IMR-90 (cell line): ENCODE results near the gene ERC2. TPM values are rescaled to one million over a fixed set of nuclear protein-coding genes. Genes with fewer than 3 reads are reported as not detected.

Experiments used
- ATAC-seq: fragments of 200-7000 bp; cut with Tn5 transposase; 2 replicates; pipeline ENCODE4 v1.9.1; 2020; ENCODE audit warnings: low read depth, mild to moderate bottlenecking, moderate library complexity
- BruUV-seq: library from RNA; stranded (reverse); fragments of 400-500 nt; replicated peaks from 2 replicates; lab custom pipeline; 2021; lab: Mats Ljungman, UMichigan
- CTCF ChIA-PET: fragments of 300-600 bp; formaldehyde crosslinking; extraction: SDS; loops from one replicate; lab custom pipeline; 2021; ENCODE audit warnings: antibody characterized with exemption; lab: Yijun Ruan, JAX
- POLR2A ChIA-PET: fragments of 300-600 bp; sonication (Branson Sonifier 250); formaldehyde crosslinking; loops from one replicate; lab custom pipeline; 2022; ENCODE audit warnings: antibody characterized with exemption; ENCODE audit not compliant: unreplicated experiment; lab: Charles Lee
- DNase-seq: peaks from one replicate; pipeline ENCODE4 v3.0.0; 2013
- H2AFZ ChIP-seq: replicated peaks from 2 replicates; pipeline ENCODE3; 2013; ENCODE audit warnings: low read length, mild to moderate bottlenecking; ENCODE audit not compliant: poor library complexity
- H2AK5ac ChIP-seq: 2 replicates; pipeline ENCODE4 v1.6.1; 2013; ENCODE audit warnings: low read depth, low read length, inconsistent platforms
- H2AK9ac ChIP-seq: replicated peaks from 2 replicates; pipeline ENCODE3; 2013; ENCODE audit warnings: mild to moderate bottlenecking, low read depth, low read length, moderate library complexity; ENCODE audit not compliant: poor library complexity
- H2BK120ac ChIP-seq: 2 replicates; pipeline ENCODE4 v1.6.1; 2013; ENCODE audit warnings: low read depth, low read length, inconsistent platforms
- H2BK15ac ChIP-seq: 3 replicates; pipeline ENCODE4 v1.6.1; 2013; ENCODE audit warnings: low read depth, low read length, inconsistent platforms
- H2BK20ac ChIP-seq: 2 replicates; pipeline ENCODE4 v1.6.1; 2013; ENCODE audit warnings: low read depth, mild to moderate bottlenecking, inconsistent platforms, low read length, moderate library complexity
- H2BK5ac ChIP-seq: 2 replicates; pipeline ENCODE4 v1.6.1; 2013; ENCODE audit warnings: mild to moderate bottlenecking, low read depth, low read length, inconsistent platforms; ENCODE audit not compliant: poor library complexity, severe bottlenecking
- H3K14ac ChIP-seq: replicated peaks from 2 replicates; pipeline ENCODE4 v1.6.1; 2013; ENCODE audit warnings: low read depth, low read length, inconsistent platforms
- H3K18ac ChIP-seq: 2 replicates; pipeline ENCODE4 v1.6.1; 2013; ENCODE audit warnings: low read depth, low read length, control low read depth
- H3K23ac ChIP-seq: 2 replicates; pipeline ENCODE4 v1.6.1; 2013; ENCODE audit warnings: low read depth, low read length, inconsistent platforms
- H3K27ac ChIP-seq: 2 replicates; pipeline ENCODE4 v1.5.1; 2013; ENCODE audit warnings: mild to moderate bottlenecking, control low read depth, low read length; ENCODE audit not compliant: insufficient read depth
- H3K27me3 ChIP-seq: 2 replicates; pipeline ENCODE4 v1.6.1; 2013; ENCODE audit warnings: low read length; ENCODE audit not compliant: control insufficient read depth, insufficient read depth
- H3K36me3 ChIP-seq: 2 replicates; pipeline ENCODE4 v1.6.1; 2013; ENCODE audit warnings: low read length, mixed read lengths; ENCODE audit not compliant: control insufficient read depth, insufficient read depth
- H3K4ac ChIP-seq: 2 replicates; pipeline ENCODE4 v1.6.1; 2013; ENCODE audit warnings: low read depth, low read length, inconsistent platforms
- H3K4me1 ChIP-seq: 2 replicates; pipeline ENCODE4 v1.6.1; 2013; ENCODE audit warnings: low read length, mixed read lengths; ENCODE audit not compliant: control insufficient read depth, insufficient read depth
- H3K4me2 ChIP-seq: 2 replicates; pipeline ENCODE4 v1.6.1; 2013; ENCODE audit warnings: low read depth, mild to moderate bottlenecking, control low read depth, low read length, moderate library complexity
- H3K4me3 ChIP-seq: 2 replicates; pipeline ENCODE4 v1.5.1; 2013; ENCODE audit warnings: low read depth, mild to moderate bottlenecking, control low read depth, low read length, moderate library complexity; ENCODE audit not compliant: insufficient read depth
- H3K56ac ChIP-seq: 2 replicates; pipeline ENCODE4 v1.6.1; 2013; ENCODE audit warnings: low read length, inconsistent platforms; ENCODE audit not compliant: insufficient read depth; ENCODE audit errors: extremely low read depth
- H3K79me1 ChIP-seq, 2 experiments: 2 replicates each; pipeline ENCODE4 v1.6.1; 2013; ENCODE audit warnings: low read length in 2 of 2, inconsistent platforms in 1 of 2, low read depth in 1 of 2
- H3K9ac ChIP-seq: 2 replicates; pipeline ENCODE4 v1.6.1; 2013; ENCODE audit warnings: low read depth, low read length, control low read depth
- H3K9me1 ChIP-seq: 2 replicates; pipeline ENCODE4 v1.6.1; 2013; ENCODE audit warnings: low read length, inconsistent platforms; ENCODE audit not compliant: insufficient read depth
- H3K9me3 ChIP-seq: 2 replicates; pipeline ENCODE4 v1.6.1; 2013; ENCODE audit warnings: low read length; ENCODE audit not compliant: control insufficient read depth, insufficient read depth
- H4K20me1 ChIP-seq: 2 replicates; pipeline ENCODE4 v1.6.1; 2013; ENCODE audit warnings: low read length, inconsistent platforms; ENCODE audit not compliant: insufficient read depth
- H4K5ac ChIP-seq: 2 replicates; pipeline ENCODE4 v1.6.1; 2013; ENCODE audit warnings: mild to moderate bottlenecking, low read depth, low read length, control low read depth
- H4K8ac ChIP-seq, 2 experiments: 2 replicates each; pipeline ENCODE4 v1.6.1; 2013; ENCODE audit warnings: low read depth in 2 of 2, low read length in 2 of 2, control low read depth in 1 of 2, inconsistent platforms in 1 of 2
- H4K91ac ChIP-seq: 2 replicates; pipeline ENCODE4 v1.6.1; 2013; ENCODE audit warnings: low read depth, low read length, inconsistent platforms; ENCODE audit not compliant: insufficient read depth
- CEBPB ChIP-seq: IDR thresholded peaks from 2 replicates; pipeline ENCODE4 v1.6.1; 2012; ENCODE audit warnings: low read depth, low read length, improper control_type of control experiment
- RFX5 ChIP-seq: IDR thresholded peaks from 2 replicates; pipeline ENCODE4 v1.8.0; 2012; ENCODE audit warnings: low read depth, mild to moderate bottlenecking, low read length, moderate library complexity
- WGBS, 2 experiments: methylation state at CpG; one replicate each; pipeline versions ENCODE4 v1.1.5 to v1.1.7; 2013; ENCODE audit warnings: missing lambda C conversion rate in 2 of 2; ENCODE audit not compliant: insufficient read length in 1 of 2; ENCODE audit errors: extremely low coverage in 2 of 2; 5-methylcytosine and 5-hydroxymethylcytosine counted together
- dilution Hi-C: fragments of 300-500 bp; cut with HindIII; formaldehyde crosslinking; loops from one replicate; pipeline ENCODE4 v1.14.3; 2018; ENCODE audit warnings: low sequenced_read_pairs; ENCODE audit not compliant: unreplicated experiment
- in situ Hi-C: fragments of 300-500 bp; cut with MboI; formaldehyde crosslinking; loops from 3 replicates; pipeline ENCODE4 v1.14.3; 2019; ENCODE audit warnings: low sequenced_read_pairs, inconsistent platforms, mixed read lengths
- intact Hi-C: fragments of 100-400 bp; cut with micrococcal nuclease; formaldehyde crosslinking; loops from 2 replicates; pipeline ENCODE4 v1.10.0; 2022
- polyA plus RNA-seq, 3 experiments: library from polyadenylated mRNA; depleted of rRNA; stranded (reverse); fragments of >200 nt; gene quantifications; 2 replicates each; pipeline ENCODE4 v1.2.3, GENCODE V29; 2012; ENCODE audit warnings: low replicate concordance in 1 of 3
- total RNA-seq: library from RNA; depleted of rRNA; stranded (reverse); fragments of >200 nt; gene quantifications from 2 replicates; pipeline ENCODE4 v1.2.3, GENCODE V29; 2012

Gene ERC2
- total and polyA plus RNA-seq, 2 of the 4 experiments (the other 2 are of a cell fraction): 0.17 to 0.18 TPM

GRCh38 chr3:55910543-55910942 is 557.7 kb downstream of the ERC2 start:
- Histone ChIP-seq H3K23ac (no peak overlapping the region), H3K4me3 (no peak overlapping the region), H3K4me2 (no peak overlapping the region), H2BK5ac (no peak overlapping the region), H3K9me1 (no peaks in the 10 kb centered on the region), H3K4me1 (no peaks in the 10 kb centered on the region), H2BK20ac (no peak overlapping the region), H2BK120ac (no peak overlapping the region), H3K56ac (no peak overlapping the region), H4K20me1 (no peaks in the 10 kb centered on the region), H2AK9ac (no peak overlapping the region), H3K4ac (no peak overlapping the region), H3K14ac (no peak overlapping the region), H3K27ac (no peak overlapping the region), H4K5ac (no peak overlapping the region), H3K9ac (no peak overlapping the region), H3K18ac (no peak overlapping the region), H3K79me1 (no peaks in the 10 kb centered on the region), H3K9me3 (no peaks in the 10 kb centered on the region), H2AFZ (no peak overlapping the region), H3K27me3 (peaks cover 3% of the 10 kb centered on the region), H2AK5ac (no peak overlapping the region), H3K36me3 (no peaks in the 10 kb centered on the region), H4K91ac (no peak overlapping the region), H2BK15ac (no peak overlapping the region), H4K8ac (no peak overlapping the region)
- ChIA-PET CTCF (no interaction called here), POLR2A (no interaction called here)
- DNase-seq (peak; percentile 19), ATAC-seq (no peak)
- intact Hi-C loops: no loop called here
- in situ Hi-C loops: no loop called here
- TF ChIP-seq CEBPB (peak; percentile 43; the same call in 1 of the 2 replicates), RFX5 (no peak)
- no CpG with 5 or more reads among the region's 1 CpG for WGBS, 2 experiments
- BruUV-seq: no TSS peak
- dilution Hi-C loops: no loop called here
